ENCODE results near the gene MBD5.
A peak's percentile ranks its signal among the peaks of the same experiment; 100 is the strongest.

The MBD5 gene

GRCh38 chr2:148135705-148136104, 114.8 kb downstream of the MBD5 start:
- no peak for TF ChIP-seq CTCF (IDR thresholded peaks at IDR 0.05; ENCODE audit: control insufficient read depth, extremely low read depth, insufficient read depth)
- H3K4me3 ChIP-seq (ENCODE audit: low read depth, low read length) = no peak overlapping the region
- no peak for DNase-seq (ENCODE audit: low read depth)

GRCh38 chr2:148136441-148136840, 115.5 kb downstream of the MBD5 start:
- TF ChIP-seq CTCF (IDR thresholded peaks at IDR 0.05; ENCODE audit: control insufficient read depth, extremely low read depth, insufficient read depth) = no peak
- no peak overlapping the region for H3K4me3 ChIP-seq (ENCODE audit: low read depth, low read length)
- peak; percentile 40 for DNase-seq (ENCODE audit: low read depth)

- no peak for TF ChIP-seq CTCF (IDR thresholded peaks at IDR 0.05; ENCODE audit: control insufficient read depth, extremely low read depth, insufficient read depth)
- no peak for DNase-seq (ENCODE audit: low read depth)
Observed at GRCh38 chr2:148161909-148162435, 141.1 kb downstream of the MBD5 start.

GRCh38 chr2:148162871-148163270, 142.0 kb downstream of the MBD5 start:
- no peak overlapping the region for H3K4me3 ChIP-seq (ENCODE audit: low read depth, low read length)
- no peak for TF ChIP-seq CTCF (IDR thresholded peaks at IDR 0.05; ENCODE audit: control insufficient read depth, extremely low read depth, insufficient read depth)
- no peak for DNase-seq (ENCODE audit: low read depth)

More at GRCh38 chr2:148161909-148162435, 141.1 kb downstream of the MBD5 start:
- H3K4me3 ChIP-seq (ENCODE audit: low read depth, low read length) = no peak overlapping the region

GRCh38 chr2:148165975-148166374, 145.1 kb downstream of the MBD5 start:
- H3K4me3 ChIP-seq (ENCODE audit: low read depth, low read length) = no peak overlapping the region
- TF ChIP-seq CTCF (IDR thresholded peaks at IDR 0.05; ENCODE audit: control insufficient read depth, extremely low read depth, insufficient read depth) = no peak
- no peak for DNase-seq (ENCODE audit: low read depth)

GRCh38 chr2:148167241-148167766, 146.4 kb downstream of the MBD5 start:
- no peak for DNase-seq (ENCODE audit: low read depth)
- TF ChIP-seq CTCF (IDR thresholded peaks at IDR 0.05; ENCODE audit: control insufficient read depth, extremely low read depth, insufficient read depth) = no peak
- H3K4me3 ChIP-seq (ENCODE audit: low read depth, low read length) = no peak overlapping the region

GRCh38 chr2:148167855-148168254, 147.0 kb downstream of the MBD5 start:
- H3K4me3 ChIP-seq (ENCODE audit: low read depth, low read length) = no peak overlapping the region
- TF ChIP-seq CTCF (IDR thresholded peaks at IDR 0.05; ENCODE audit: control insufficient read depth, extremely low read depth, insufficient read depth) = no peak
- no peak for DNase-seq (ENCODE audit: low read depth)

All from LNCaP clone FGC (cell line).